Endodermal cell (in vitro differentiated cells): ENCODE data around the gene RPL27. TPM values are rescaled to one million over a fixed set of nuclear protein-coding genes. Genes with fewer than 3 reads are reported as not detected.

ENCODE experiments used
- DNase-seq: peaks from one replicate; pipeline ENCODE4 v3.0.0-alpha.2; 2017
- H3K27ac ChIP-seq: 2 replicates; pipeline ENCODE4 v1.5.1; 2013; ENCODE audit warnings: mild to moderate bottlenecking, low read depth, low read length, moderate library complexity
- H3K27me3 ChIP-seq: 2 replicates; pipeline ENCODE4 v1.6.1; 2013; ENCODE audit warnings: mild to moderate bottlenecking, low read length, moderate library complexity; ENCODE audit not compliant: insufficient read depth, control insufficient read depth, poor library complexity, severe bottlenecking
- H3K36me3 ChIP-seq: 2 replicates; pipeline ENCODE4 v1.7.0; 2013; ENCODE audit warnings: mild to moderate bottlenecking, low read length, moderate library complexity; ENCODE audit not compliant: control insufficient read depth, insufficient read depth
- H3K4me1 ChIP-seq: one replicate; pipeline ENCODE4 v1.7.0; 2013; ENCODE audit warnings: low read length; ENCODE audit not compliant: control insufficient read depth, insufficient read depth
- H3K4me3 ChIP-seq: 2 replicates; pipeline ENCODE4 v1.5.1; 2013; ENCODE audit warnings: mild to moderate bottlenecking, low read length, moderate library complexity
- H3K9ac ChIP-seq: 2 replicates; pipeline ENCODE4 v1.6.1; 2013; ENCODE audit warnings: mild to moderate bottlenecking, low read length, moderate library complexity; ENCODE audit not compliant: poor library complexity, severe bottlenecking; ENCODE audit errors: extremely low read depth
- H3K9me3 ChIP-seq: 2 replicates; pipeline ENCODE4 v1.6.1; 2013; ENCODE audit warnings: mild to moderate bottlenecking, low read length, moderate library complexity; ENCODE audit not compliant: control insufficient read depth
- H3K27ac Mint-ChIP-seq: 2 replicates; pipeline ENCODE4 v1.8.0; 2020; ENCODE audit warnings: mixed read lengths
- H3K27me3 Mint-ChIP-seq: 2 replicates; pipeline ENCODE4 v1.8.0; 2021; ENCODE audit warnings: mild to moderate bottlenecking, mixed read lengths; ENCODE audit not compliant: insufficient read depth
- H3K36me3 Mint-ChIP-seq: 2 replicates; pipeline ENCODE4 v1.8.0; 2020; ENCODE audit warnings: low read depth, mixed read lengths
- H3K4me1 Mint-ChIP-seq: 2 replicates; pipeline ENCODE4 v1.8.0; 2020; ENCODE audit warnings: mixed read lengths
- H3K4me3 Mint-ChIP-seq: 2 replicates; pipeline ENCODE4 v1.8.0; 2020; ENCODE audit warnings: mild to moderate bottlenecking, moderate library complexity, mixed read lengths
- H3K9me3 Mint-ChIP-seq: 2 replicates; pipeline ENCODE4 v1.8.0; 2020; ENCODE audit warnings: mild to moderate bottlenecking, mixed read lengths
- WGBS, 2 experiments: methylation state at CpG; one replicate each; pipeline versions ENCODE4 v1.1.5 to v1.1.7; 2013; ENCODE audit warnings: missing lambda C conversion rate in 2 of 2, mixed read lengths in 1 of 2; ENCODE audit not compliant: insufficient coverage in 1 of 2, insufficient read length in 1 of 2; 5-methylcytosine and 5-hydroxymethylcytosine counted together
- total RNA-seq, 2 donors: library from RNA; stranded (reverse); fragmentation: NEBNext Ultra II Directional in 1 of 2; extraction: Animal tissue kit (Norgen Biotek cat#: 25700) in 1 of 2; gene quantifications; 2 replicates in 1 of 2; 3 replicates in 1 of 2; pipeline ENCODE4 v1.2.1, GENCODE V29; 2021
- TF ChIP-seq, protein P1 (sequence below): fragments of 200-600 bp; sonication (generic); conservative IDR thresholded peaks from 2 replicates; pipeline ENCODE4 v1.5.0; 2021; ENCODE audit warnings: antibody characterized with exemption, mild to moderate bottlenecking

Gene RPL27
- total RNA-seq, 2 donors from 2014 or later = 1,077 to 1,196 TPM

DNA sequence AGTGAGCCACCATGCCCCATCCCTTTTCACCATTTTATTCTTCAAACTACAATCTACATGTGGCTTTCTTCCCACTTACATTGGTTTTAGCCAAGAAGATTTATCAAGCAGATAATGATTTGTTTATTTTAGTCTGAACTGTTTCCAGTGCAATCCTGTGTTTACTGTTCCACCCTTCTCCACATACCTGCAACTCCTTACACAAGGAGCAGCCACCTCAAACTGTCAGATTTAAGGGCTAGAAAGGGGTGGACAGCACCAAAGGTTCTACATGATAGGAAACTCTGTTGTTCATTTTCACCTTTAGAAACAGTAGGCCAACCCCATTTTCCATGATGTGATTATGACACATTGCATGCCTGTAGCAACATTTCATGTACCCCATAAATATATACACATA, 16.0 kb upstream of the RPL27 start:
- Mint-ChIP-seq H3K4me3 (peak overlapping the region; percentile 96), H3K36me3 (peaks cover 30% of the 10 kb centered on the region), H3K27me3 (no peaks in the 10 kb centered on the region), H3K4me1 (peaks cover 20% of the 10 kb centered on the region), H3K27ac (no peak overlapping the region), H3K9me3 (no peaks in the 10 kb centered on the region)
- H3K4me1 ChIP-seq = peaks cover 5% of the 10 kb centered on the region
- peak overlapping the region; percentile 86 for H3K4me3 ChIP-seq
- no peak overlapping the region for H3K9ac ChIP-seq
- peaks cover 32% of the 10 kb centered on the region for H3K36me3 ChIP-seq
- H3K27ac ChIP-seq = no peak overlapping the region
- TF ChIP-seq, protein P1, sequence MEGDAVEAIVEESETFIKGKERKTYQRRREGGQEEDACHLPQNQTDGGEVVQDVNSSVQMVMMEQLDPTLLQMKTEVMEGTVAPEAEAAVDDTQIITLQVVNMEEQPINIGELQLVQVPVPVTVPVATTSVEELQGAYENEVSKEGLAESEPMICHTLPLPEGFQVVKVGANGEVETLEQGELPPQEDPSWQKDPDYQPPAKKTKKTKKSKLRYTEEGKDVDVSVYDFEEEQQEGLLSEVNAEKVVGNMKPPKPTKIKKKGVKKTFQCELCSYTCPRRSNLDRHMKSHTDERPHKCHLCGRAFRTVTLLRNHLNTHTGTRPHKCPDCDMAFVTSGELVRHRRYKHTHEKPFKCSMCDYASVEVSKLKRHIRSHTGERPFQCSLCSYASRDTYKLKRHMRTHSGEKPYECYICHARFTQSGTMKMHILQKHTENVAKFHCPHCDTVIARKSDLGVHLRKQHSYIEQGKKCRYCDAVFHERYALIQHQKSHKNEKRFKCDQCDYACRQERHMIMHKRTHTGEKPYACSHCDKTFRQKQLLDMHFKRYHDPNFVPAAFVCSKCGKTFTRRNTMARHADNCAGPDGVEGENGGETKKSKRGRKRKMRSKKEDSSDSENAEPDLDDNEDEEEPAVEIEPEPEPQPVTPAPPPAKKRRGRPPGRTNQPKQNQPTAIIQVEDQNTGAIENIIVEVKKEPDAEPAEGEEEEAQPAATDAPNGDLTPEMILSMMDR = no peak
- H3K27me3 ChIP-seq = no peaks in the 10 kb centered on the region
- H3K9me3 ChIP-seq = no peaks in the 10 kb centered on the region
- DNase-seq = no peak

DNA sequence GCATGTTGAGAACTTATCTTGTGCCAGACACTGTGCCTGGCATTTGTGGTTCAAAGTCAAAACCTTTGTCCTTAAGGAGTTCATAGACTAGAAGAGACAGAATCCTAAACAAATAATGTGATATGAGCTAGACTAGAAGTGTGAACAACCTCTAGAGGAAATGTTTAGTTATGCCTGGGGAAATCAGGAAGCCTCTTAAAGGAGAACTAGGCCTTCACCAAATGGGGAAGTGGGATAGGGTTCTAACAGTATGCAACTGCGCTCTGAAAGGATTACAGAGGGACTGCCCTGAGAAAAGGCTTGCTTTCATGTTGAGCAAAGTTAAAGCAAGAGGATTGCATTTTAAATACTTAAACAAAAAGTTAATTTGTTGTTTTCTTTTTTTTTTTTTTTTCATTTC, 13.0 kb upstream of the RPL27 start:
- H3K36me3 ChIP-seq = peaks cover 62% of the 10 kb centered on the region
- no peak overlapping the region for H3K9ac ChIP-seq
- no peak overlapping the region for H3K4me3 ChIP-seq
- no peaks in the 10 kb centered on the region for H3K4me1 ChIP-seq
- Mint-ChIP-seq H3K4me1 (peaks cover 11% of the 10 kb centered on the region), H3K27me3 (no peaks in the 10 kb centered on the region), H3K27ac (peak overlapping the region; percentile 56), H3K36me3 (peaks cover 54% of the 10 kb centered on the region), H3K4me3 (no peak overlapping the region), H3K9me3 (no peaks in the 10 kb centered on the region)
- no peaks in the 10 kb centered on the region for H3K9me3 ChIP-seq
- 0% methylated on average over 1 of the region's 1 CpG; no CpG with 5 or more reads in 1 of the 2 experiments for whole genome bisulfite sequencing, 2 experiments
- DNase-seq = no peak
- no peak overlapping the region for H3K27ac ChIP-seq
- no peaks in the 10 kb centered on the region for H3K27me3 ChIP-seq
- TF ChIP-seq, protein P1 = no peak

DNA sequence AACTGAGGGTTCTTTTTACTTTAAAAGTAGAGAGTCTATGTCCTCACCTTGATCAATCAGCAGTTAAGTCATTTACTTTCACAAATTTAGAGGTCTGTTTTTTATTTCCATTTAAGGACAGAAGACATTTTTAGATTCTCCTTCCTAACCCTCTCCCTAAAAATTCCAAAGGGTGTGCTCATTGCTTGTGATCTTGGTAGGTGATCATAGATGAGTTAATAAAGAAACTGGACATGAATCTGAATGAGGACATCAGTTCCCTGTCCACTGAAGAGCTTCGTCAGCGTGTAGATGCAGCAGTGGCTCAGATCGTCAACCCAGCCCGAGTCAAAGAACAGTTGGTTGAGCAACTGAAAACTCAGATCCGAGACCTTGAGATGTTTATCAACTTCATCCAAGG, 9.1 kb upstream of the RPL27 start:
- H3K4me1 ChIP-seq = no peaks in the 10 kb centered on the region
- Mint-ChIP-seq H3K27me3 (no peaks in the 10 kb centered on the region), H3K4me1 (no peaks in the 10 kb centered on the region), H3K9me3 (no peaks in the 10 kb centered on the region), H3K36me3 (peaks cover 76% of the 10 kb centered on the region), H3K27ac (no peak overlapping the region), H3K4me3 (no peak overlapping the region)
- no peak overlapping the region for H3K9ac ChIP-seq
- TF ChIP-seq, protein P1 = no peak
- no peaks in the 10 kb centered on the region for H3K27me3 ChIP-seq
- H3K36me3 ChIP-seq = peaks cover 94% of the 10 kb centered on the region
- no peak overlapping the region for H3K4me3 ChIP-seq
- WGBS, 2 experiments = 92 to 93% methylated on average over 3 to 5 of the region's 5 CpGs
- H3K9me3 ChIP-seq = no peaks in the 10 kb centered on the region
- H3K27ac ChIP-seq = no peak overlapping the region
- DNase-seq = no peak
